ENCODE results near the gene PEX5L. TPM values are rescaled to one million over a fixed set of nuclear protein-coding genes. Genes with fewer than 3 reads are reported as not detected.

The PEX5L gene
- total and polyA plus RNA-seq, 10 of the 15 experiments (the other 5 are each of a cell fraction or from before 2014, with no cell fraction given), result 0.11 to 17.0 (median 0.50) TPM

DNA sequence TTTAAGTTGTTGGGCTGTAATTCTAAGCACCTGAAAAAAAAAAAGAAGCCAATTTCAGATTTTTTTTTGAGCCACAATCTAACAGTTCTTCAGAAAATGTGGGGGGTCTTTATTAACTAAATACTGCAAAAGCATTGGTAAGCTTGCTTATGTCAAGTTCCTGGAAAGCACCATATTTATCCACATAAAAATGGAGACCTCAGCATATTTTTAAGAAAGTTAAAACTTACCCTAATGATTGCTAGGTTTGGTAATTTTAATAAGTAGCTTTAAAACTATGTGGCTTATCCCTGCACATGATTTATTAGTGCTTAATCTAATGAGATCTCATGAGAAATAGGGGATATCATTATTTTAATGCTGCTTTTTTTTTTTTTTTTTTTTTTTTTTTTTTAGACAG is 227.1 kb downstream of the PEX5L start (continued):
- TF ChIP-seq HDAC2 (IDR thresholded peaks at IDR 0.05), result no peak
- TF ChIP-seq, protein P1, sequence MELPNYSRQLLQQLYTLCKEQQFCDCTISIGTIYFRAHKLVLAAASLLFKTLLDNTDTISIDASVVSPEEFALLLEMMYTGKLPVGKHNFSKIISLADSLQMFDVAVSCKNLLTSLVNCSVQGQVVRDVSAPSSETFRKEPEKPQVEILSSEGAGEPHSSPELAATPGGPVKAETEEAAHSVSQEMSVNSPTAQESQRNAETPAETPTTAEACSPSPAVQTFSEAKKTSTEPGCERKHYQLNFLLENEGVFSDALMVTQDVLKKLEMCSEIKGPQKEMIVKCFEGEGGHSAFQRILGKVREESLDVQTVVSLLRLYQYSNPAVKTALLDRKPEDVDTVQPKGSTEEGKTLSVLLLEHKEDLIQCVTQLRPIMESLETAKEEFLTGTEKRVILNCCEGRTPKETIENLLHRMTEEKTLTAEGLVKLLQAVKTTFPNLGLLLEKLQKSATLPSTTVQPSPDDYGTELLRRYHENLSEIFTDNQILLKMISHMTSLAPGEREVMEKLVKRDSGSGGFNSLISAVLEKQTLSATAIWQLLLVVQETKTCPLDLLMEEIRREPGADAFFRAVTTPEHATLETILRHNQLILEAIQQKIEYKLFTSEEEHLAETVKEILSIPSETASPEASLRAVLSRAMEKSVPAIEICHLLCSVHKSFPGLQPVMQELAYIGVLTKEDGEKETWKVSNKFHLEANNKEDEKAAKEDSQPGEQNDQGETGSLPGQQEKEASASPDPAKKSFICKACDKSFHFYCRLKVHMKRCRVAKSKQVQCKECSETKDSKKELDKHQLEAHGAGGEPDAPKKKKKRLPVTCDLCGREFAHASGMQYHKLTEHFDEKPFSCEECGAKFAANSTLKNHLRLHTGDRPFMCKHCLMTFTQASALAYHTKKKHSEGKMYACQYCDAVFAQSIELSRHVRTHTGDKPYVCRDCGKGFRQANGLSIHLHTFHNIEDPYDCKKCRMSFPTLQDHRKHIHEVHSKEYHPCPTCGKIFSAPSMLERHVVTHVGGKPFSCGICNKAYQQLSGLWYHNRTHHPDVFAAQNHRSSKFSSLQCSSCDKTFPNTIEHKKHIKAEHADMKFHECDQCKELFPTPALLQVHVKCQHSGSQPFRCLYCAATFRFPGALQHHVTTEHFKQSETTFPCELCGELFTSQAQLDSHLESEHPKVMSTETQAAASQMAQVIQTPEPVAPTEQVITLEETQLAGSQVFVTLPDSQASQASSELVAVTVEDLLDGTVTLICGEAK (IDR thresholded peaks at IDR 0.05; ENCODE audit: borderline replicate concordance), result no peak
- TF ChIP-seq CBX3 (IDR thresholded peaks at IDR 0.05; ENCODE audit: borderline replicate concordance, low read depth), result no peak
- no peak for TF ChIP-seq POLR2AphosphoS2 (IDR thresholded peaks at IDR 0.05; ENCODE audit: low read depth, low read length)
- TF ChIP-seq ZNF622 (IDR thresholded peaks at IDR 0.05), result no peak
- TF ChIP-seq STAT3 (IDR thresholded peaks at IDR 0.05; ENCODE audit: low read depth, low read length), result no peak
- TF ChIP-seq, protein P2, sequence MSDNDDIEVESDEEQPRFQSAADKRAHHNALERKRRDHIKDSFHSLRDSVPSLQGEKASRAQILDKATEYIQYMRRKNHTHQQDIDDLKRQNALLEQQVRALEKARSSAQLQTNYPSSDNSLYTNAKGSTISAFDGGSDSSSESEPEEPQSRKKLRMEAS (IDR thresholded peaks at IDR 0.05; ENCODE audit: low read depth, low read length), result no peak
- no peak for TF ChIP-seq EED (IDR thresholded peaks at IDR 0.05; ENCODE audit: low read depth)
- TF ChIP-seq, protein P3, sequence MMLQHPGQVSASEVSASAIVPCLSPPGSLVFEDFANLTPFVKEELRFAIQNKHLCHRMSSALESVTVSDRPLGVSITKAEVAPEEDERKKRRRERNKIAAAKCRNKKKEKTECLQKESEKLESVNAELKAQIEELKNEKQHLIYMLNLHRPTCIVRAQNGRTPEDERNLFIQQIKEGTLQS (IDR thresholded peaks at IDR 0.05; ENCODE audit: borderline replicate concordance, extremely low read depth, low read depth, low read length), result no peak

DNA sequence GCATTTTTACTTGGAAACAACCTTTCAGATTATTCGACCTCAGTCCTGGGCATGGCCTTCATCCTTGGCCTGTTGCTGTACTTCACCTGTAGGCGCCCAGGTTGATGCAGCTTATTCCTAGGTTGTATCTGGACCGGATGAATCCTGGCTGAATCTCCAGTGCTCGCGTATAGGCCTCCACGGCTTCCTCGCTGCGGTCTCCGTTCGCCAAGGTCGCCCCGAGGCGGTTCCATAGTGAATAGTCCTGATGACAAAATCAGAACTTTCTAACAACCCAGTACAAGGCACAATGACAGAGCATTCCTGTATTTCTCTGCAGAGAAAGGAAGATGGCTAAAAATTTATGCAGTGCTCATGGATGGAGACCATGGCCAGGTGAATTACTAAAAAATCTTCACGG is 229.1 kb downstream of the PEX5L start:
- Histone ChIP-seq H4K20me1 (ENCODE audit: control insufficient read depth, insufficient read depth) (no peaks in the 10 kb centered on the region), H3K9ac (ENCODE audit: control insufficient read depth, insufficient read depth, low read length) (no peak overlapping the region), H3K9me3 (replicated peaks; ENCODE audit: control insufficient read depth, insufficient read depth, low read length) (no peaks in the 10 kb centered on the region), H3K4me2 (ENCODE audit: control insufficient read depth, insufficient read depth) (no peak overlapping the region), H3K36me3 (ENCODE audit: control insufficient read depth in 2 of 2, insufficient read depth in 2 of 2, low read length in 1 of 2) (no peaks in the 10 kb centered on the region), H3K27ac (ENCODE audit: control insufficient read depth, insufficient read depth) (no peak overlapping the region), H3K4me1 (ENCODE audit: control insufficient read depth, insufficient read depth, low read length) (no peaks in the 10 kb centered on the region), H3K27me3 (replicated peaks in 1 of 2; ENCODE audit: control insufficient read depth in 2 of 2, insufficient read depth in 2 of 2, low read length in 1 of 2) (no peaks in the 10 kb centered on the region), H3K79me2 (ENCODE audit: control insufficient read depth, insufficient read depth, low read length) (no peaks in the 10 kb centered on the region), H2AFZ (ENCODE audit: control insufficient read depth, low read depth, low read length) (no peak overlapping the region), H3K4me3 (no peak overlapping the region)
- SMC1A ChIA-PET (ENCODE audit: uncharacterized antibody, unreplicated experiment), result interaction anchor here (0.6 to 1.1 kb wide), 3 partner anchors 24 to 57 kb away, joined by 3 to 4 read pairs (median 4); no protein-coding TSS in a partner anchor
- intact Hi-C loops (cut with micrococcal nuclease; ENCODE audit: unreplicated experiment) (no loop called here), in situ Hi-C loops (cut with MboI) (no loop called here)
- ATAC-seq (no peak), FAIRE-seq (no peak), DNase-seq (ENCODE audit: low read depth, low spot score) (no peak)
- POLR2A ChIA-PET, result no interaction called here
- no TSS peak for BruUV-seq (replicated peaks)
- CTCF ChIA-PET, result no interaction called here
- RAD21 ChIA-PET (ENCODE audit: unreplicated experiment), result no interaction called here
- WGBS (ENCODE audit: insufficient coverage, insufficient replicate concordance, low lambda C conversion rate, missing lambda C conversion rate), result 86% methylated on average over 14 of the region's 14 CpGs
- no peak for TF ChIP-seq CBX3 (IDR thresholded peaks at IDR 0.05; ENCODE audit: borderline replicate concordance, low read depth)
- TF ChIP-seq, protein P4, sequence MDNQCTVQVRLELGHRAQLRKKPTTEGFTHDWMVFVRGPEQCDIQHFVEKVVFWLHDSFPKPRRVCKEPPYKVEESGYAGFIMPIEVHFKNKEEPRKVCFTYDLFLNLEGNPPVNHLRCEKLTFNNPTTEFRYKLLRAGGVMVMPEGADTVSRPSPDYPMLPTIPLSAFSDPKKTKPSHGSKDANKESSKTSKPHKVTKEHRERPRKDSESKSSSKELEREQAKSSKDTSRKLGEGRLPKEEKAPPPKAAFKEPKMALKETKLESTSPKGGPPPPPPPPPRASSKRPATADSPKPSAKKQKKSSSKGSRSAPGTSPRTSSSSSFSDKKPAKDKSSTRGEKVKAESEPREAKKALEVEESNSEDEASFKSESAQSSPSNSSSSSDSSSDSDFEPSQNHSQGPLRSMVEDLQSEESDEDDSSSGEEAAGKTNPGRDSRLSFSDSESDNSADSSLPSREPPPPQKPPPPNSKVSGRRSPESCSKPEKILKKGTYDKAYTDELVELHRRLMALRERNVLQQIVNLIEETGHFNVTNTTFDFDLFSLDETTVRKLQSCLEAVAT (IDR thresholded peaks at IDR 0.05), result no peak
- TF ChIP-seq IKZF2 (IDR thresholded peaks at IDR 0.05), result no peak
- TF ChIP-seq, protein P5, sequence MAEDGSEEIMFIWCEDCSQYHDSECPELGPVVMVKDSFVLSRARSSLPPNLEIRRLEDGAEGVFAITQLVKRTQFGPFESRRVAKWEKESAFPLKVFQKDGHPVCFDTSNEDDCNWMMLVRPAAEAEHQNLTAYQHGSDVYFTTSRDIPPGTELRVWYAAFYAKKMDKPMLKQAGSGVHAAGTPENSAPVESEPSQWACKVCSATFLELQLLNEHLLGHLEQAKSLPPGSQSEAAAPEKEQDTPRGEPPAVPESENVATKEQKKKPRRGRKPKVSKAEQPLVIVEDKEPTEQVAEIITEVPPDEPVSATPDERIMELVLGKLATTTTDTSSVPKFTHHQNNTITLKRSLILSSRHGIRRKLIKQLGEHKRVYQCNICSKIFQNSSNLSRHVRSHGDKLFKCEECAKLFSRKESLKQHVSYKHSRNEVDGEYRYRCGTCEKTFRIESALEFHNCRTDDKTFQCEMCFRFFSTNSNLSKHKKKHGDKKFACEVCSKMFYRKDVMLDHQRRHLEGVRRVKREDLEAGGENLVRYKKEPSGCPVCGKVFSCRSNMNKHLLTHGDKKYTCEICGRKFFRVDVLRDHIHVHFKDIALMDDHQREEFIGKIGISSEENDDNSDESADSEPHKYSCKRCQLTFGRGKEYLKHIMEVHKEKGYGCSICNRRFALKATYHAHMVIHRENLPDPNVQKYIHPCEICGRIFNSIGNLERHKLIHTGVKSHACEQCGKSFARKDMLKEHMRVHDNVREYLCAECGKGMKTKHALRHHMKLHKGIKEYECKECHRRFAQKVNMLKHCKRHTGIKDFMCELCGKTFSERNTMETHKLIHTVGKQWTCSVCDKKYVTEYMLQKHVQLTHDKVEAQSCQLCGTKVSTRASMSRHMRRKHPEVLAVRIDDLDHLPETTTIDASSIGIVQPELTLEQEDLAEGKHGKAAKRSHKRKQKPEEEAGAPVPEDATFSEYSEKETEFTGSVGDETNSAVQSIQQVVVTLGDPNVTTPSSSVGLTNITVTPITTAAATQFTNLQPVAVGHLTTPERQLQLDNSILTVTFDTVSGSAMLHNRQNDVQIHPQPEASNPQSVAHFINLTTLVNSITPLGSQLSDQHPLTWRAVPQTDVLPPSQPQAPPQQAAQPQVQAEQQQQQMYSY (CRISPR knock-in tag; IDR thresholded peaks at IDR 0.05), result no peak
- no peak for TF ChIP-seq NBN (IDR thresholded peaks at IDR 0.05)
